ENCODE data around the gene ISG15. TPM values are rescaled to one million over a fixed set of nuclear protein-coding genes. Genes with fewer than 3 reads are reported as not detected.
A peak's percentile ranks its signal among the peaks of the same experiment; 100 is the strongest.

The ISG15 gene
- total RNA-seq, 2 donors from 2014 or later: 46.6 to 48.4 TPM

- no peak overlapping the region for H3K27ac Mint-ChIP-seq
- WGBS, 2 experiments (ENCODE audit: insufficient coverage in 1 of 2, insufficient read length in 1 of 2): 15 to 19% methylated on average over 47 to 94 of the region's 99 CpGs
- peak; percentile 97 for DNase-seq
- Histone ChIP-seq H3K9ac (ENCODE audit: extremely low read depth, low read length, poor library complexity, severe bottlenecking) (no peak overlapping the region), H3K27ac (ENCODE audit: low read depth, low read length) (no peak overlapping the region), H3K9me3 (ENCODE audit: control insufficient read depth, low read length) (no peaks in the 10 kb centered on the region), H3K36me3 (ENCODE audit: control insufficient read depth, insufficient read depth, low read length) (peaks cover 16% of the 10 kb centered on the region), H3K4me3 (ENCODE audit: low read length) (no peak overlapping the region), H3K27me3 (ENCODE audit: control insufficient read depth, insufficient read depth, low read length, poor library complexity, severe bottlenecking) (peaks cover 36% of the 10 kb centered on the region), H3K4me1 (ENCODE audit: control insufficient read depth, insufficient read depth, low read length) (no peaks in the 10 kb centered on the region)
- peaks cover 47% of the 10 kb centered on the region for H3K36me3 Mint-ChIP-seq (ENCODE audit: low read depth)
- TF ChIP-seq CTCF (conservative IDR thresholded peaks at IDR 0.05): no peak
- H3K27me3 Mint-ChIP-seq (ENCODE audit: insufficient read depth): peaks cover 55% of the 10 kb centered on the region
- H3K9me3 Mint-ChIP-seq: no peaks in the 10 kb centered on the region
- H3K4me3 Mint-ChIP-seq: peak overlapping the region; percentile 33
- peaks cover 6% of the 10 kb centered on the region for H3K4me1 Mint-ChIP-seq
Measured at GRCh38 chr1:1040004-1040991, 27.0 kb downstream of the ISG15 start.

- Mint-ChIP-seq H3K4me3 (no peak overlapping the region), H3K9me3 (no peaks in the 10 kb centered on the region), H3K36me3 (ENCODE audit: low read depth) (peaks cover 43% of the 10 kb centered on the region), H3K27ac (no peak overlapping the region), H3K27me3 (ENCODE audit: insufficient read depth) (peaks cover 47% of the 10 kb centered on the region), H3K4me1 (peaks cover 6% of the 10 kb centered on the region)
- peaks cover 21% of the 10 kb centered on the region for H3K36me3 ChIP-seq (ENCODE audit: control insufficient read depth, insufficient read depth, low read length)
- no peak overlapping the region for H3K9ac ChIP-seq (ENCODE audit: extremely low read depth, low read length, poor library complexity, severe bottlenecking)
- 53 to 78% methylated on average over 35 to 55 of the region's 60 CpGs for WGBS, 2 experiments (ENCODE audit: insufficient coverage in 1 of 2, insufficient read length in 1 of 2)
- H3K27me3 ChIP-seq (ENCODE audit: control insufficient read depth, insufficient read depth, low read length, poor library complexity, severe bottlenecking): peaks cover 32% of the 10 kb centered on the region
- H3K9me3 ChIP-seq (ENCODE audit: control insufficient read depth, low read length): no peaks in the 10 kb centered on the region
- no peak overlapping the region for H3K4me3 ChIP-seq (ENCODE audit: low read length)
- DNase-seq: peak; percentile 90
- no peaks in the 10 kb centered on the region for H3K4me1 ChIP-seq (ENCODE audit: control insufficient read depth, insufficient read depth, low read length)
- H3K27ac ChIP-seq (ENCODE audit: low read depth, low read length): no peak overlapping the region
- no peak for TF ChIP-seq CTCF (conservative IDR thresholded peaks at IDR 0.05)
Measured at GRCh38 chr1:1041092-1041523, 27.8 kb downstream of the ISG15 start.

GRCh38 chr1:1041873-1042272, 28.6 kb downstream of the ISG15 start:
- Histone ChIP-seq H3K4me3 (ENCODE audit: low read length) (no peak overlapping the region), H3K27ac (ENCODE audit: low read depth, low read length) (no peak overlapping the region), H3K4me1 (ENCODE audit: control insufficient read depth, insufficient read depth, low read length) (no peaks in the 10 kb centered on the region), H3K27me3 (ENCODE audit: control insufficient read depth, insufficient read depth, low read length, poor library complexity, severe bottlenecking) (peaks cover 32% of the 10 kb centered on the region), H3K36me3 (ENCODE audit: control insufficient read depth, insufficient read depth, low read length) (peaks cover 24% of the 10 kb centered on the region), H3K9me3 (ENCODE audit: control insufficient read depth, low read length) (no peaks in the 10 kb centered on the region), H3K9ac (ENCODE audit: extremely low read depth, low read length, poor library complexity, severe bottlenecking) (no peak overlapping the region)
- peaks cover 39% of the 10 kb centered on the region for H3K27me3 Mint-ChIP-seq (ENCODE audit: insufficient read depth)
- DNase-seq: no peak
- no peak for TF ChIP-seq CTCF (conservative IDR thresholded peaks at IDR 0.05)
- no peaks in the 10 kb centered on the region for H3K9me3 Mint-ChIP-seq
- WGBS, 2 experiments (ENCODE audit: insufficient coverage in 1 of 2, insufficient read length in 1 of 2): 95 to 98% methylated on average over 14 to 25 of the region's 25 CpGs
- H3K4me3 Mint-ChIP-seq: no peak overlapping the region
- no peak overlapping the region for H3K27ac Mint-ChIP-seq
- H3K4me1 Mint-ChIP-seq: peaks cover 6% of the 10 kb centered on the region
- H3K36me3 Mint-ChIP-seq (ENCODE audit: low read depth): peaks cover 43% of the 10 kb centered on the region

All from endodermal cell (in vitro differentiated cells).